ENCODE measurements around the gene LCLAT1. TPM values are rescaled to one million over a fixed set of nuclear protein-coding genes. Genes with fewer than 3 reads are reported as not detected.
A peak's percentile ranks its signal among the peaks of the same experiment; 100 is the strongest.

LCLAT1 gene
- 41.0 TPM for total RNA-seq
- long read RNA-seq, full-length matches to known transcripts, result 6 of 17 reads
- long read RNA-seq, partial matches to known transcripts, result 2 of 17 reads
- long read RNA-seq, other reads (novel, unspliced or antisense), result 9 of 17 reads

GRCh38 chr2:30447149-30448045 is at the start of gene LCLAT1:
Gene LCLAT1, plus strand, starts transcription at chr2:30447246. Its CDS starts 78,345 bp downstream, at chr2:30525591.
- Histone ChIP-seq H3K4me3 (peak within 1 kb of the TSS; percentile 93), H3K36me3 (no peaks in the 10 kb centered on the region), H3K4me1 (peaks cover 40% of the 10 kb centered on the region), H3K27me3 (ENCODE audit: low read depth) (no peaks in the 10 kb centered on the region), H3K27ac (replicated peaks) (peak within 1 kb of the TSS; percentile 87), H3K9me3 (replicated peaks) (no peaks in the 10 kb centered on the region)
- peak; percentile 17 for TF ChIP-seq CTCF (IDR thresholded peaks at IDR 0.05; ENCODE audit: borderline replicate concordance)
- peak; percentile 89 for DNase-seq
- intact Hi-C loops (cut with micrococcal nuclease), result no loop called here

- peaks cover 4% of the 10 kb centered on the region for H3K4me1 ChIP-seq
- TF ChIP-seq CTCF (IDR thresholded peaks at IDR 0.05; ENCODE audit: borderline replicate concordance), result no peak
- no peak for DNase-seq
- intact Hi-C loops (cut with micrococcal nuclease), result no loop called here
- no peaks in the 10 kb centered on the region for H3K9me3 ChIP-seq (replicated peaks)
- no peaks in the 10 kb centered on the region for H3K27me3 ChIP-seq (ENCODE audit: low read depth)
- H3K36me3 ChIP-seq, result no peaks in the 10 kb centered on the region
- H3K27ac ChIP-seq (replicated peaks), result peak overlapping the region; percentile 31
- H3K4me3 ChIP-seq, result no peak overlapping the region
Observed at GRCh38 chr2:30398084-30398873, 48.8 kb upstream of the LCLAT1 start.

- Histone ChIP-seq H3K4me3 (no peak overlapping the region), H3K9me3 (replicated peaks) (no peaks in the 10 kb centered on the region), H3K27me3 (ENCODE audit: low read depth) (no peaks in the 10 kb centered on the region), H3K36me3 (no peaks in the 10 kb centered on the region), H3K27ac (replicated peaks) (peak overlapping the region; percentile 24), H3K4me1 (peaks cover 24% of the 10 kb centered on the region)
- TF ChIP-seq CTCF (IDR thresholded peaks at IDR 0.05; ENCODE audit: borderline replicate concordance), result no peak
- no peak for DNase-seq
- intact Hi-C loops (cut with micrococcal nuclease), result no loop called here
Observed at GRCh38 chr2:30400151-30400954, 46.7 kb upstream of the LCLAT1 start.

DNA sequence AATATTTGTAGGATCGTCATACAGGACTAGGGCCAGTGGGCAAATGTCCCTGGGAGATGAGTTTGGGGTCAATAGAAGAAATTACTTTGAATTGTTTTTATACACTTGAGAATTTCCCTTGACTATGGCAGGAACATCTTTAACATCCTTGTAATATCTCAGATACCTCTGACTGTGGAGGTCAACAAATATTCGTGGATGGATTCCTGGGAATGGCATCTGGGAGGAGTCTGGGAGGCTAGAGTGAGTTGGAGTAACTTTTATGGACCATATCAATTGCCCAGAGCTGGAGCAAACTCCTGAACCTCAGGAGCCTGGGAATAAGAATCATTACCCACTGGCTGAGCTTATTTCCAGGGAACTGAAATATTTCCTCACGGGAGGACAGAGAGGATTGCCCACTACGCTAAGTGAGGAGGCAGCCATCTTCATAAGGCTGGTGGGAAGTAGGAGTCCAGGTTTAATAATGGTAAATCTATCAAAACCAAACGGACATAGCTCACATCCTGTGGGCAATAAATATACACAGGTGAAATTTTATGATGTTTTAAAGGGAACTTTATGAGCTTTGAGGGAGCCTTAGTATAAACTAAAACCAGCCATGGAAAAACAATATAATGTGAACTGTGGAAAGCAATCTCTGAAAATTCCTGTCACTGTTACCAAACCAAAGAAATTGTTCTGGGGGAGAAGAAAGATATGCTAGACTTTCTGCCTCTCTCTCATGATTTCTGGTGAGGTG is 44.4 kb upstream of the LCLAT1 start:
- Histone ChIP-seq H3K27me3 (ENCODE audit: low read depth) (no peaks in the 10 kb centered on the region), H3K36me3 (no peaks in the 10 kb centered on the region), H3K4me3 (no peak overlapping the region), H3K9me3 (replicated peaks) (no peaks in the 10 kb centered on the region), H3K27ac (replicated peaks) (peak overlapping the region; percentile 76), H3K4me1 (peaks cover 40% of the 10 kb centered on the region)
- DNase-seq, result no peak
- TF ChIP-seq CTCF (IDR thresholded peaks at IDR 0.05; ENCODE audit: borderline replicate concordance), result no peak
- intact Hi-C loops (cut with micrococcal nuclease), result no loop called here

All from left ventricle myocardium inferior (tissue), 1 donor.